Right atrium auricular region (tissue), 2 donors: ENCODE measurements around the gene CLPTM1. TPM values are rescaled to one million over a fixed set of nuclear protein-coding genes. Genes with fewer than 3 reads are reported as not detected.
A peak's percentile ranks its signal among the peaks of the same experiment; 100 is the strongest.

ENCODE experiments used
- DNase-seq: peaks from one replicate; pipeline ENCODE4 v3.0.0-alpha.2; 2019; ENCODE audit warnings: low spot score
- H3K27ac ChIP-seq, 2 donors: fragments of 200-600 bp; sonication (generic); 1 replicate in 1 of 2; 2 replicates in 1 of 2; pipeline ENCODE4 v1.5.1; 2016 to 2019
- H3K27me3 ChIP-seq, 2 donors: fragments of 200-600 bp; sonication (generic); one replicate each; pipeline versions ENCODE4 v1.5.1 to v1.6.0; 2017 to 2019
- H3K36me3 ChIP-seq: fragments of 200-600 bp; sonication (generic); one replicate; pipeline ENCODE4 v1.5.1; 2016
- H3K4me1 ChIP-seq, 2 donors: fragments of 200-600 bp; sonication (generic); one replicate each; pipeline versions ENCODE4 v1.5.1 to v1.6.0; 2017 to 2019
- H3K4me3 ChIP-seq, 2 donors: fragments of 200-600 bp; sonication (generic); 1 replicate in 1 of 2; 2 replicates in 1 of 2; pipeline ENCODE4 v1.5.1; 2017 to 2019; ENCODE audit warnings: mild to moderate bottlenecking in 1 of 2, moderate library complexity in 1 of 2
- H3K9me3 ChIP-seq, 2 donors: fragments of 200-600 bp; sonication (generic); one replicate each; pipeline ENCODE4 v1.5.1; 2019
- CTCF ChIP-seq, 2 donors: fragments of 200-600 bp; sonication (generic); IDR thresholded peaks; one replicate each; pipeline ENCODE4 v1.5.1; 2019; ENCODE audit warnings: antibody characterized with exemption in 2 of 2
- total RNA-seq, 2 donors: library from RNA; depleted of rRNA; stranded (reverse); fragments of >200 nt; gene quantifications; one replicate each; pipeline ENCODE4 v1.1.0, GENCODE V29; 2016

The CLPTM1 gene
- total RNA-seq, 2 donors from 2014 or later: 75.9 to 83.5 TPM

DNA sequence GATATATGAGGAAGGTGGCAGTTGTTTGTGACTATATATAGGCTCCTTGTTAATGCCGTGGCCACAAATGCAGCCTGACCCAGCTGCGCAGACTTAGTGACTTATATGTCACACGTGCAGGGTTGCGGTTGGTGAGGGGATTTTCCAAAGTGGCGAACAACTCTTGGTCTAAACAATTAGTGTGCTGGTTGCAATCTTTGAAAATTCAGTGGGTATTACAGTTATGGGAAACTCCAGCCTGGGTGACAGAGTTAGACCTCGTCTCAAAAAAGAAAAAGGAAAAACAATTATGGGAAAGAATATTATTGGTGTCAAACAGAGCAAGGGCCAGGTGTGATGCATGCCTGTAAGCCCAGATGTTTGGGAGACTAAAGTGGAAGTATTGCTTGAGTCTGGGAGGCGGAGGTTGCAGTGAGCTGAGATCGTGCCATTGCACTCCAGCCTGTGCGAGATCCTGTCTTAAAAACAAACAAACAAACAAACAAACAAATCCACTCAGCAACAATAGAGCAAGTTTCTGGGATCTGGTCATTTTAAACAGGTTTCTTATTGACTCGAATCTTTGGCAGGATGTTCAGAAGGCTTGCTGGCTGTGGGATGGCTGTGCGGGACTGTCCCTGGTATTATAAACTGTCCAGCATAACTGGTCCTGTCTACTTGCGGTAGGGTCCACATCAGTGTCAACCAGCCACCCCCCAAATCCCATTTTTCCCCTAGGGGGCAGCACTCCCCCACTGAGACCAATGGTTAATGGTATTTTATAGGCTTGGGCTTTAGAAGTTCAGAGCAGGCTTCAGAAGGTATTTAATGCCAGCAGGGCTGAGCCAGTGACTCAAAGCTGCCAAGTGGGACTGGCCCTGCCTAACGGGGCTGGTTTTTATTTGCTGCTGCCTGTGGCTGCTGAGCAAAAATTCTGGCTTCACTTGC lies 61.5 kb downstream of the CLPTM1 start:
- no peak overlapping the region for H3K27ac ChIP-seq
- no peaks in the 10 kb centered on the region for H3K9me3 ChIP-seq
- peak in 1 of 2 donors; percentile 70 for TF ChIP-seq CTCF (IDR thresholded peaks at IDR 0.05)
- H3K4me1 ChIP-seq: no peaks in the 10 kb centered on the region
- H3K4me3 ChIP-seq: no peak overlapping the region
- no peaks in the 10 kb centered on the region for H3K27me3 ChIP-seq
- peaks cover 4% of the 10 kb centered on the region for H3K36me3 ChIP-seq
- peak; percentile 70 for DNase-seq

DNA sequence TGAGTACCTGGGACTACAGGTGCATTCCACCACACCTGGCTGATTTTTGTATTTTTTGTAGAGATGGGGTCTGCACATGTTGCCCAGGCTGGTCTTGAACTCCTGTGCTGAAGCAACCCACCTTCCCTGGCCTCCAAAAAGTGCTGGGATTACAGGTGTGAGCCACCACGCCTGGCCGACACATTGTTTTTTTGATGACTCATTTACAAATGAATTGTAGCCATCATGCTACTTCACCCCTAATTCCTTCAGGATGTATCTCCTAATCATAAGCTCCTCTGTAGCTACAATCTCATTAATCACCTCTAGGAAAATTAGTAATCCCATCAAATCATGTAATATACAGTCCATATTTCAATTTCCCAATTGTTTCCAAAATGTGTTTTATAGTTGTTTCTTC lies 64.0 kb downstream of the CLPTM1 start:
- no peaks in the 10 kb centered on the region for H3K36me3 ChIP-seq
- no peaks in the 10 kb centered on the region for H3K9me3 ChIP-seq
- no peak overlapping the region for H3K27ac ChIP-seq
- TF ChIP-seq CTCF (IDR thresholded peaks at IDR 0.05): no peak
- no peak for DNase-seq
- H3K4me1 ChIP-seq: no peaks in the 10 kb centered on the region
- no peaks in the 10 kb centered on the region for H3K27me3 ChIP-seq
- H3K4me3 ChIP-seq: no peak overlapping the region

- TF ChIP-seq CTCF (IDR thresholded peaks at IDR 0.05): no peak
- H3K4me3 ChIP-seq: no peak overlapping the region
- H3K27ac ChIP-seq: no peak overlapping the region
- no peaks in the 10 kb centered on the region for H3K4me1 ChIP-seq
- DNase-seq: no peak
- no peaks in the 10 kb centered on the region for H3K36me3 ChIP-seq
- no peaks in the 10 kb centered on the region for H3K27me3 ChIP-seq
- no peaks in the 10 kb centered on the region for H3K9me3 ChIP-seq
Observed at GRCh38 chr19:45020071-45020470, 64.9 kb downstream of the CLPTM1 start.

DNA sequence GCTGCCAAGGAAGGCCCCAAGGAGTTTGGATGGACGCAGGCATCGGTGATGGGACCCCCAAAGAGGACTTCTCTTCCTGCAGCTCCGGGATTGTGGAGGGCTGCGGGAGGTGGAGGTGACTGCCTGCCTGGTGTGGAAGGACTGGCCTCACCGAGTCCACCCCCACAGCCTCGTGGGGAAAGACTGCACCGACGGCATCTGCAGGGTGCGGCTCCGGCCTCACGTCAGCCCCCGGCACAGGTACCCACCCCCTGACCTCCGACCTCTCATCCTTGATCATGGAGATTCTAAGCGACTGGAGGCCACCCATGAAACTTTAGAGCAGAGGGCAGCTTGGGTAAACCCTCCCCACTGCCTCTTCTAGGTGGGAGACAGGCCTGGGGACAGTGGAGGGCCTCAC lies 66.8 kb downstream of the CLPTM1 start:
- H3K27ac ChIP-seq: no peak overlapping the region
- H3K4me1 ChIP-seq: no peaks in the 10 kb centered on the region
- TF ChIP-seq CTCF (IDR thresholded peaks at IDR 0.05): no peak
- H3K4me3 ChIP-seq: no peak overlapping the region
- DNase-seq: no peak
- H3K9me3 ChIP-seq: no peaks in the 10 kb centered on the region
- H3K27me3 ChIP-seq: no peaks in the 10 kb centered on the region
- no peaks in the 10 kb centered on the region for H3K36me3 ChIP-seq

GRCh38 chr19:45023048-45023447 lies 67.9 kb downstream of the CLPTM1 start:
- Histone ChIP-seq H3K27ac (no peak overlapping the region), H3K27me3 (no peaks in the 10 kb centered on the region), H3K4me3 (no peak overlapping the region), H3K9me3 (no peaks in the 10 kb centered on the region), H3K36me3 (no peaks in the 10 kb centered on the region), H3K4me1 (no peaks in the 10 kb centered on the region)
- TF ChIP-seq CTCF (IDR thresholded peaks at IDR 0.05): no peak
- DNase-seq: no peak
